Measurements from ENCODE around the gene MBD6. TPM values are rescaled to one million over a fixed set of nuclear protein-coding genes. Genes with fewer than 3 reads are reported as not detected.

Gene MBD6
- total and polyA plus RNA-seq, 2 of the 13 experiments (the other 11 are each of a cell fraction or from before 2014, with no cell fraction given): 4.1 to 5.9 TPM

DNA sequence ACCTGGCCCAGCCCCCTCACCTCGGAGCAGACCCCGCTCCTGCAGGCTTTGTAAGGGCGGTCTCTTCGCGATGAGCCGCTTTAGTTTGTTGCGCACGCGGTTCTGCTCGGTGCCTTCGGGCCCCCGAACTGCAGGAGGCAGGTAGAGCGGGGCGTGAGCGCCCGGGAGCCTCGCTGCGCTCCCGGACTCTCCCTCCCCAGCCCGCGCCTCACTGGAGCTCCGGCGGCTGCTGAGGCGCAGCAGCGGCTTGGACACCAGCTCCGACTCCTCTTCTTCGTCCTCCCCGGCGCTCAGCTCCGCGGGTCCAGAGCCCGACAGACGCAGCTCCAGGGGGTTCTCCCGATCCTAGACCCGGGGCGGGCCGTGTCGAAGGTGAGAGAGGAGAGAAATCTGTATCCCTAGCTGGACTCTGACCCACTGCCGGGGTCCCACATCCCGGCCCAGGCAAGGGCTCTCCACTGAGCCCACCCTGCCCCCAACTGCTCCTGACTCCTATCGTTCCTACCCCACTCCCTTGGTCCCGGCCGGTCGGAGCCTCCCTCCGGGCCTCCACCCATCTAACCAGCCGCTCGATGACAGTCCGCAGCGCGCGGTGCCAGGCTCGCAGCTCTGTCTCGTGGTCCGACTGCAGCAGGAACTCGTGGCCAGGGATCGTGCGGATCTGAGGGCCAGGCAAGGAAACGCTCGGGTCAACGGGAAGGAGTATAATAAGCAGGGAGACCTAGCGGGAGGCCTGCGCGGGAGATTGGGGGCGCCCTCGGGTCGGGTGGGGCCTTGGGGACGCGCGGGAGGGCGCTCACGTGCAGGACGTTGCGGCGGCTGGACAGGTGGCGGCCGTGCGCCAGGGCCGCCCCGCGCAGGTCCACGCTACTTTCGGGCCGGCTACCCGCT lies 47.1 kb upstream of the MBD6 start (continued):
- TF ChIP-seq, protein P1, sequence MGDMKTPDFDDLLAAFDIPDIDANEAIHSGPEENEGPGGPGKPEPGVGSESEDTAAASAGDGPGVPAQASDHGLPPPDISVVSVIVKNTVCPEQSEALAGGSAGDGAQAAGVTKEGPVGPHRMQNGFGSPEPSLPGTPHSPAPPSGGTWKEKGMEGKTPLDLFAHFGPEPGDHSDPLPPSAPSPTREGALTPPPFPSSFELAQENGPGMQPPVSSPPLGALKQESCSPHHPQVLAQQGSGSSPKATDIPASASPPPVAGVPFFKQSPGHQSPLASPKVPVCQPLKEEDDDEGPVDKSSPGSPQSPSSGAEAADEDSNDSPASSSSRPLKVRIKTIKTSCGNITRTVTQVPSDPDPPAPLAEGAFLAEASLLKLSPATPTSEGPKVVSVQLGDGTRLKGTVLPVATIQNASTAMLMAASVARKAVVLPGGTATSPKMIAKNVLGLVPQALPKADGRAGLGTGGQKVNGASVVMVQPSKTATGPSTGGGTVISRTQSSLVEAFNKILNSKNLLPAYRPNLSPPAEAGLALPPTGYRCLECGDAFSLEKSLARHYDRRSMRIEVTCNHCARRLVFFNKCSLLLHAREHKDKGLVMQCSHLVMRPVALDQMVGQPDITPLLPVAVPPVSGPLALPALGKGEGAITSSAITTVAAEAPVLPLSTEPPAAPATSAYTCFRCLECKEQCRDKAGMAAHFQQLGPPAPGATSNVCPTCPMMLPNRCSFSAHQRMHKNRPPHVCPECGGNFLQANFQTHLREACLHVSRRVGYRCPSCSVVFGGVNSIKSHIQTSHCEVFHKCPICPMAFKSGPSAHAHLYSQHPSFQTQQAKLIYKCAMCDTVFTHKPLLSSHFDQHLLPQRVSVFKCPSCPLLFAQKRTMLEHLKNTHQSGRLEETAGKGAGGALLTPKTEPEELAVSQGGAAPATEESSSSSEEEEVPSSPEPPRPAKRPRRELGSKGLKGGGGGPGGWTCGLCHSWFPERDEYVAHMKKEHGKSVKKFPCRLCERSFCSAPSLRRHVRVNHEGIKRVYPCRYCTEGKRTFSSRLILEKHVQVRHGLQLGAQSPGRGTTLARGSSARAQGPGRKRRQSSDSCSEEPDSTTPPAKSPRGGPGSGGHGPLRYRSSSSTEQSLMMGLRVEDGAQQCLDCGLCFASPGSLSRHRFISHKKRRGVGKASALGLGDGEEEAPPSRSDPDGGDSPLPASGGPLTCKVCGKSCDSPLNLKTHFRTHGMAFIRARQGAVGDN (CRISPR knock-in tag; IDR thresholded peaks at IDR 0.05): peak; percentile 73
- TF ChIP-seq AHR (CRISPR knock-in tag; IDR thresholded peaks at IDR 0.05) (no peak), PHF8 (CRISPR knock-in tag; IDR thresholded peaks at IDR 0.05) (peak; percentile 24; the same call in 1 of the 2 replicates), HNRNPL (IDR thresholded peaks at IDR 0.05; ENCODE audit: low read depth, low read length) (no peak), ZNF709 (CRISPR knock-in tag; IDR thresholded peaks at IDR 0.05) (no peak), PCBP1 (IDR thresholded peaks at IDR 0.05; ENCODE audit: borderline replicate concordance, low read depth, low read length) (no peak), ZFX (CRISPR knock-in tag; IDR thresholded peaks at IDR 0.05; ENCODE audit: low read depth) (peak; percentile 36; the same call in 1 of the 2 replicates), HNRNPK (IDR thresholded peaks at IDR 0.05; ENCODE audit: low read depth, low read length, poor library complexity, severe bottlenecking) (peak; percentile 43), ZNF33B (CRISPR knock-in tag; IDR thresholded peaks at IDR 0.05) (no peak), ZNF747 (CRISPR knock-in tag; IDR thresholded peaks at IDR 0.05; ENCODE audit: borderline replicate concordance) (no peak), DNMT1 (CRISPR knock-in tag; IDR thresholded peaks at IDR 0.05) (no peak), ZNF232 (CRISPR knock-in tag; IDR thresholded peaks at IDR 0.05; ENCODE audit: borderline replicate concordance) (no peak), RFXAP (CRISPR knock-in tag; IDR thresholded peaks at IDR 0.05; ENCODE audit: borderline replicate concordance) (no peak), MEF2D (CRISPR knock-in tag; IDR thresholded peaks at IDR 0.05) (no peak), PITX1 (CRISPR knock-in tag; IDR thresholded peaks at IDR 0.05) (0 out of 2 replicates have a peak, but pooled peaks have one; percentile 18)
- TF ChIP-seq, protein P2, sequence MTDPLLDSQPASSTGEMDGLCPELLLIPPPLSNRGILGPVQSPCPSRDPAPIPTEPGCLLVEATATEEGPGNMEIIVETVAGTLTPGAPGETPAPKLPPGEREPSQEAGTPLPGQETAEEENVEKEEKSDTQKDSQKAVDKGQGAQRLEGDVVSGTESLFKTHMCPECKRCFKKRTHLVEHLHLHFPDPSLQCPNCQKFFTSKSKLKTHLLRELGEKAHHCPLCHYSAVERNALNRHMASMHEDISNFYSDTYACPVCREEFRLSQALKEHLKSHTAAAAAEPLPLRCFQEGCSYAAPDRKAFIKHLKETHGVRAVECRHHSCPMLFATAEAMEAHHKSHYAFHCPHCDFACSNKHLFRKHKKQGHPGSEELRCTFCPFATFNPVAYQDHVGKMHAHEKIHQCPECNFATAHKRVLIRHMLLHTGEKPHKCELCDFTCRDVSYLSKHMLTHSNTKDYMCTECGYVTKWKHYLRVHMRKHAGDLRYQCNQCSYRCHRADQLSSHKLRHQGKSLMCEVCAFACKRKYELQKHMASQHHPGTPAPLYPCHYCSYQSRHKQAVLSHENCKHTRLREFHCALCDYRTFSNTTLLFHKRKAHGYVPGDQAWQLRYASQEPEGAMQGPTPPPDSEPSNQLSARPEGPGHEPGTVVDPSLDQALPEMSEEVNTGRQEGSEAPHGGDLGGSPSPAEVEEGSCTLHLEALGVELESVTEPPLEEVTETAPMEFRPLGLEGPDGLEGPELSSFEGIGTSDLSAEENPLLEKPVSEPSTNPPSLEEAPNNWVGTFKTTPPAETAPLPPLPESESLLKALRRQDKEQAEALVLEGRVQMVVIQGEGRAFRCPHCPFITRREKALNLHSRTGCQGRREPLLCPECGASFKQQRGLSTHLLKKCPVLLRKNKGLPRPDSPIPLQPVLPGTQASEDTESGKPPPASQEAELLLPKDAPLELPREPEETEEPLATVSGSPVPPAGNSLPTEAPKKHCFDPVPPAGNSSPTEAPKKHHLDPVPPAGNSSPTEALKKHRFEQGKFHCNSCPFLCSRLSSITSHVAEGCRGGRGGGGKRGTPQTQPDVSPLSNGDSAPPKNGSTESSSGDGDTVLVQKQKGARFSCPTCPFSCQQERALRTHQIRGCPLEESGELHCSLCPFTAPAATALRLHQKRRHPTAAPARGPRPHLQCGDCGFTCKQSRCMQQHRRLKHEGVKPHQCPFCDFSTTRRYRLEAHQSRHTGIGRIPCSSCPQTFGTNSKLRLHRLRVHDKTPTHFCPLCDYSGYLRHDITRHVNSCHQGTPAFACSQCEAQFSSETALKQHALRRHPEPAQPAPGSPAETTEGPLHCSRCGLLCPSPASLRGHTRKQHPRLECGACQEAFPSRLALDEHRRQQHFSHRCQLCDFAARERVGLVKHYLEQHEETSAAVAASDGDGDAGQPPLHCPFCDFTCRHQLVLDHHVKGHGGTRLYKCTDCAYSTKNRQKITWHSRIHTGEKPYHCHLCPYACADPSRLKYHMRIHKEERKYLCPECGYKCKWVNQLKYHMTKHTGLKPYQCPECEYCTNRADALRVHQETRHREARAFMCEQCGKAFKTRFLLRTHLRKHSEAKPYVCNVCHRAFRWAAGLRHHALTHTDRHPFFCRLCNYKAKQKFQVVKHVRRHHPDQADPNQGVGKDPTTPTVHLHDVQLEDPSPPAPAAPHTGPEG (CRISPR knock-in tag; IDR thresholded peaks at IDR 0.05): peak; percentile 76; the same call in 1 of the 2 replicates
- TF ChIP-seq, protein P3, sequence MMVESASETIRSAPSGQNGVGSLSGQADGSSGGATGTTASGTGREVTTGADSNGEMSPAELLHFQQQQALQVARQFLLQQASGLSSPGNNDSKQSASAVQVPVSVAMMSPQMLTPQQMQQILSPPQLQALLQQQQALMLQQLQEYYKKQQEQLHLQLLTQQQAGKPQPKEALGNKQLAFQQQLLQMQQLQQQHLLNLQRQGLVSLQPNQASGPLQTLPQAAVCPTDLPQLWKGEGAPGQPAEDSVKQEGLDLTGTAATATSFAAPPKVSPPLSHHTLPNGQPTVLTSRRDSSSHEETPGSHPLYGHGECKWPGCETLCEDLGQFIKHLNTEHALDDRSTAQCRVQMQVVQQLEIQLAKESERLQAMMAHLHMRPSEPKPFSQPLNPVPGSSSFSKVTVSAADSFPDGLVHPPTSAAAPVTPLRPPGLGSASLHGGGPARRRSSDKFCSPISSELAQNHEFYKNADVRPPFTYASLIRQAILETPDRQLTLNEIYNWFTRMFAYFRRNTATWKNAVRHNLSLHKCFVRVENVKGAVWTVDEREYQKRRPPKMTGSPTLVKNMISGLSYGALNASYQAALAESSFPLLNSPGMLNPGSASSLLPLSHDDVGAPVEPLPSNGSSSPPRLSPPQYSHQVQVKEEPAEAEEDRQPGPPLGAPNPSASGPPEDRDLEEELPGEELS (CRISPR knock-in tag; IDR thresholded peaks at IDR 0.05): no peak

Data from HepG2 (cell line).